H1 (cell line): Measurements from ENCODE around the gene EVI5. TPM values are rescaled to one million over a fixed set of nuclear protein-coding genes. Genes with fewer than 3 reads are reported as not detected.

Source experiments
- CREB1 ChIP-seq: IDR thresholded peaks from 2 replicates; pipeline ENCODE4 v1.6.1; 2012; ENCODE audit warnings: inconsistent platforms
- KDM5A ChIP-seq: fragments of 200-600 bp; IDR thresholded peaks from 2 replicates; pipeline ENCODE4 v1.7.1; 2012; ENCODE audit warnings: mild to moderate bottlenecking, low read length, inconsistent platforms, mixed read lengths
- RXRA ChIP-seq: IDR thresholded peaks from 2 replicates; pipeline ENCODE4 v1.6.1; 2011; ENCODE audit warnings: low read depth, mild to moderate bottlenecking, low read length, moderate library complexity; ENCODE audit not compliant: insufficient read depth
- SIX5 ChIP-seq: IDR thresholded peaks from 2 replicates; pipeline ENCODE4 v1.6.1; 2011; ENCODE audit warnings: mild to moderate bottlenecking, low read depth, low read length
- polyA plus RNA-seq, 7 experiments: library from polyadenylated mRNA; depleted of rRNA in 3 of 7; stranded (reverse) in 5 of 7; unstranded in 2 of 7; fragments of >200 nt in 5 of 7; fragments of 200-250 nt in 2 of 7; gene quantifications; 1 replicate in 5 of 7; 2 replicates in 1 of 7; 4 replicates in 1 of 7; pipeline versions ENCODE4 v1.2.1 to v1.2.3, GENCODE V29; 2011 to 2013; ENCODE audit warnings: missing spikeins in 2 of 7, mixed read lengths in 2 of 7
- total RNA-seq: library from RNA; stranded (reverse); fragmentation: NEBNext Ultra II Directional; extraction: Animal tissue kit (Norgen Biotek cat#: 25700); gene quantifications from 2 replicates; pipeline ENCODE4 v1.2.1, GENCODE V29; 2021
- TF ChIP-seq, protein P1 (sequence below): fragments of 300-600 bp; sonication (generic); IDR thresholded peaks from 2 replicates; pipeline ENCODE4 v1.7.1; 2012; ENCODE audit warnings: low read length, moderate library complexity, mild to moderate bottlenecking, inconsistent platforms; ENCODE audit not compliant: insufficient replicate concordance

The EVI5 gene
- total and polyA plus RNA-seq, 2 of the 8 experiments (the other 6 are each of a cell fraction or from before 2014, with no cell fraction given): 1.7 to 13.7 TPM

DNA sequence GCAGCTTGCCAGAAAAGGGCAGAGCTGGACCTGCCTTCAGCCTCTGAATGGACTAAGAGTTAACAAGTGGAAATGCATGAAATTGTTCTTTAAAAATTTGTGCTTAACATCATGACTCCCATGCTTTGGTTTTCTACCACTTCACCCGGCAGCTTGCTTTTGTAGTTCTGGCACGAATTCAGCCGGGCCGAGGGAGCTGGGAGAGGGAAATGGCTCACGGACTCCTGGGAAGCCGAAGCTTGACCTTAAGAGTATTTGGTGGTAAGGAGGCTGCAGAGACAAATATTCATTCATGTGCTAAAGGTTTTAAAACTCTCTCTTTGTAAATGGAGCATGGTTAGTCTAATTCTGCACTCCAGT, 281.0 kb downstream of the EVI5 start (continued):
- TF ChIP-seq, protein P1, sequence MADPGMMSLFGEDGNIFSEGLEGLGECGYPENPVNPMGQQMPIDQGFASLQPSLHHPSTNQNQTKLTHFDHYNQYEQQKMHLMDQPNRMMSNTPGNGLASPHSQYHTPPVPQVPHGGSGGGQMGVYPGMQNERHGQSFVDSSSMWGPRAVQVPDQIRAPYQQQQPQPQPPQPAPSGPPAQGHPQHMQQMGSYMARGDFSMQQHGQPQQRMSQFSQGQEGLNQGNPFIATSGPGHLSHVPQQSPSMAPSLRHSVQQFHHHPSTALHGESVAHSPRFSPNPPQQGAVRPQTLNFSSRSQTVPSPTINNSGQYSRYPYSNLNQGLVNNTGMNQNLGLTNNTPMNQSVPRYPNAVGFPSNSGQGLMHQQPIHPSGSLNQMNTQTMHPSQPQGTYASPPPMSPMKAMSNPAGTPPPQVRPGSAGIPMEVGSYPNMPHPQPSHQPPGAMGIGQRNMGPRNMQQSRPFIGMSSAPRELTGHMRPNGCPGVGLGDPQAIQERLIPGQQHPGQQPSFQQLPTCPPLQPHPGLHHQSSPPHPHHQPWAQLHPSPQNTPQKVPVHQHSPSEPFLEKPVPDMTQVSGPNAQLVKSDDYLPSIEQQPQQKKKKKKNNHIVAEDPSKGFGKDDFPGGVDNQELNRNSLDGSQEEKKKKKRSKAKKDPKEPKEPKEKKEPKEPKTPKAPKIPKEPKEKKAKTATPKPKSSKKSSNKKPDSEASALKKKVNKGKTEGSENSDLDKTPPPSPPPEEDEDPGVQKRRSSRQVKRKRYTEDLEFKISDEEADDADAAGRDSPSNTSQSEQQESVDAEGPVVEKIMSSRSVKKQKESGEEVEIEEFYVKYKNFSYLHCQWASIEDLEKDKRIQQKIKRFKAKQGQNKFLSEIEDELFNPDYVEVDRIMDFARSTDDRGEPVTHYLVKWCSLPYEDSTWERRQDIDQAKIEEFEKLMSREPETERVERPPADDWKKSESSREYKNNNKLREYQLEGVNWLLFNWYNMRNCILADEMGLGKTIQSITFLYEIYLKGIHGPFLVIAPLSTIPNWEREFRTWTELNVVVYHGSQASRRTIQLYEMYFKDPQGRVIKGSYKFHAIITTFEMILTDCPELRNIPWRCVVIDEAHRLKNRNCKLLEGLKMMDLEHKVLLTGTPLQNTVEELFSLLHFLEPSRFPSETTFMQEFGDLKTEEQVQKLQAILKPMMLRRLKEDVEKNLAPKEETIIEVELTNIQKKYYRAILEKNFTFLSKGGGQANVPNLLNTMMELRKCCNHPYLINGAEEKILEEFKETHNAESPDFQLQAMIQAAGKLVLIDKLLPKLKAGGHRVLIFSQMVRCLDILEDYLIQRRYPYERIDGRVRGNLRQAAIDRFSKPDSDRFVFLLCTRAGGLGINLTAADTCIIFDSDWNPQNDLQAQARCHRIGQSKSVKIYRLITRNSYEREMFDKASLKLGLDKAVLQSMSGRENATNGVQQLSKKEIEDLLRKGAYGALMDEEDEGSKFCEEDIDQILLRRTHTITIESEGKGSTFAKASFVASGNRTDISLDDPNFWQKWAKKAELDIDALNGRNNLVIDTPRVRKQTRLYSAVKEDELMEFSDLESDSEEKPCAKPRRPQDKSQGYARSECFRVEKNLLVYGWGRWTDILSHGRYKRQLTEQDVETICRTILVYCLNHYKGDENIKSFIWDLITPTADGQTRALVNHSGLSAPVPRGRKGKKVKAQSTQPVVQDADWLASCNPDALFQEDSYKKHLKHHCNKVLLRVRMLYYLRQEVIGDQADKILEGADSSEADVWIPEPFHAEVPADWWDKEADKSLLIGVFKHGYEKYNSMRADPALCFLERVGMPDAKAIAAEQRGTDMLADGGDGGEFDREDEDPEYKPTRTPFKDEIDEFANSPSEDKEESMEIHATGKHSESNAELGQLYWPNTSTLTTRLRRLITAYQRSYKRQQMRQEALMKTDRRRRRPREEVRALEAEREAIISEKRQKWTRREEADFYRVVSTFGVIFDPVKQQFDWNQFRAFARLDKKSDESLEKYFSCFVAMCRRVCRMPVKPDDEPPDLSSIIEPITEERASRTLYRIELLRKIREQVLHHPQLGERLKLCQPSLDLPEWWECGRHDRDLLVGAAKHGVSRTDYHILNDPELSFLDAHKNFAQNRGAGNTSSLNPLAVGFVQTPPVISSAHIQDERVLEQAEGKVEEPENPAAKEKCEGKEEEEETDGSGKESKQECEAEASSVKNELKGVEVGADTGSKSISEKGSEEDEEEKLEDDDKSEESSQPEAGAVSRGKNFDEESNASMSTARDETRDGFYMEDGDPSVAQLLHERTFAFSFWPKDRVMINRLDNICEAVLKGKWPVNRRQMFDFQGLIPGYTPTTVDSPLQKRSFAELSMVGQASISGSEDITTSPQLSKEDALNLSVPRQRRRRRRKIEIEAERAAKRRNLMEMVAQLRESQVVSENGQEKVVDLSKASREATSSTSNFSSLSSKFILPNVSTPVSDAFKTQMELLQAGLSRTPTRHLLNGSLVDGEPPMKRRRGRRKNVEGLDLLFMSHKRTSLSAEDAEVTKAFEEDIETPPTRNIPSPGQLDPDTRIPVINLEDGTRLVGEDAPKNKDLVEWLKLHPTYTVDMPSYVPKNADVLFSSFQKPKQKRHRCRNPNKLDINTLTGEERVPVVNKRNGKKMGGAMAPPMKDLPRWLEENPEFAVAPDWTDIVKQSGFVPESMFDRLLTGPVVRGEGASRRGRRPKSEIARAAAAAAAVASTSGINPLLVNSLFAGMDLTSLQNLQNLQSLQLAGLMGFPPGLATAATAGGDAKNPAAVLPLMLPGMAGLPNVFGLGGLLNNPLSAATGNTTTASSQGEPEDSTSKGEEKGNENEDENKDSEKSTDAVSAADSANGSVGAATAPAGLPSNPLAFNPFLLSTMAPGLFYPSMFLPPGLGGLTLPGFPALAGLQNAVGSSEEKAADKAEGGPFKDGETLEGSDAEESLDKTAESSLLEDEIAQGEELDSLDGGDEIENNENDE: no peak
- TF ChIP-seq RXRA (no peak), SIX5 (no peak), CREB1 (no peak), KDM5A (no peak)
- TF ChIP-seq, all 59 proteins: peak for 0
